Activated CD8-positive, alpha-beta memory T cell treated with anti-CD3 and anti-CD28 coated beads, Interleukin-2, amount 50 U/mL, for 48 hours (primary cell): ENCODE data around the gene GPR173.

Source experiments
- DNase-seq: peaks from one replicate; pipeline ENCODE4 v3.0.0-alpha.2; 2020

The GPR173 gene

GRCh38 chrX:53091354-53091753 is 42.8 kb downstream of the GPR173 start:
- no peak for DNase-seq

GRCh38 chrX:53093177-53093655 is 44.6 kb downstream of the GPR173 start:
- peak; percentile 81 for DNase-seq

- peak; percentile 77 for DNase-seq
Observed at GRCh38 chrX:53093748-53094581, 45.4 kb downstream of the GPR173 start, which contains the start of gene KANTR. Gene KANTR (plus strand): TSS chrX:53094142. CDS start chrX:53124273, 30,131 bp downstream.

GRCh38 chrX:53094582-53094905 is 46.0 kb downstream of the GPR173 start:
- no peak for DNase-seq

- no peak for DNase-seq
Observed at GRCh38 chrX:53095796-53096195, 47.2 kb downstream of the GPR173 start.

GRCh38 chrX:53114864-53115549 is 66.4 kb downstream of the GPR173 start:
- no peak for DNase-seq

GRCh38 chrX:53115550-53115874 is 66.9 kb downstream of the GPR173 start:
- no peak for DNase-seq

- no peak for DNase-seq
Observed at GRCh38 chrX:53116101-53116500, 67.5 kb downstream of the GPR173 start.

GRCh38 chrX:53122013-53122412 is 73.4 kb downstream of the GPR173 start:
- no peak for DNase-seq

GRCh38 chrX:53125506-53125905 is 76.9 kb downstream of the GPR173 start:
- DNase-seq, result no peak

- DNase-seq, result no peak
Observed at GRCh38 chrX:53126377-53126776, 77.8 kb downstream of the GPR173 start.

GRCh38 chrX:53128097-53128749 is 79.6 kb downstream of the GPR173 start:
- no peak for DNase-seq
